K562 (cell line): ENCODE results near the gene AGRN. TPM values are rescaled to one million over a fixed set of nuclear protein-coding genes. Genes with fewer than 3 reads are reported as not detected.

Source experiments
- ATAC-seq: fragments of 200-7000 bp; cut with Tn5 transposase; 3 replicates; pipeline ENCODE4 v1.9.1; 2020; ENCODE audit warnings: moderate library complexity
- BruUV-seq: library from RNA; stranded (reverse); fragments of 400-500 nt; replicated peaks from 2 replicates; lab custom pipeline; 2021; lab: Mats Ljungman, UMichigan
- CTCF ChIA-PET: fragments of 300-600 bp; formaldehyde crosslinking; extraction: SDS; loops from one replicate; lab custom pipeline; 2021; ENCODE audit warnings: low intra/inter-chr PET ratio; lab: Yijun Ruan, JAX
- POLR2A ChIA-PET: fragments of 300-600, 350-650 bp; sonication (Branson Sonifier 250); formaldehyde crosslinking; extraction: SDS; loops from one replicate; lab custom pipeline; 2021; ENCODE audit warnings: antibody characterized with exemption, inconsistent platforms; lab: Yijun Ruan, JAX
- DNase-seq, 4 experiments: peaks; one replicate each; pipeline versions ENCODE4 v3.0.0 to v3.0.0-alpha.2; 2011 to 2018; ENCODE audit warnings: low spot score in 3 of 4, mixed read lengths in 3 of 4; ENCODE audit errors: extremely low read depth in 1 of 4
- FAIRE-seq: peaks from 2 replicates; lab custom pipeline; 2011; peaks lifted over from hg19 to GRCh38; lab: Jason Lieb, UNC
- H2AFZ ChIP-seq: 2 replicates; pipeline ENCODE4 v1.6.0; 2011; ENCODE audit warnings: low read depth, low read length, control low read depth, inconsistent platforms
- H3K27ac ChIP-seq: fragments of 200-600 bp; 3 replicates; pipeline ENCODE4 v1.8.0; 2011; ENCODE audit warnings: low read depth, mild to moderate bottlenecking, control low read depth, inconsistent platforms, low read length, moderate library complexity, mixed read lengths; ENCODE audit errors: extremely low read depth
- H3K27me3 ChIP-seq, 2 experiments: fragments of 300-600 bp in 1 of 2; 2 replicates in 1 of 2; 3 replicates in 1 of 2; pipeline versions ENCODE4 v1.6.0 to v1.8.0; 2011; ENCODE audit warnings: inconsistent platforms in 2 of 2, low read length in 2 of 2, mild to moderate bottlenecking in 1 of 2, mixed read lengths in 1 of 2, moderate library complexity in 1 of 2; ENCODE audit not compliant: control insufficient read depth in 2 of 2, insufficient read depth in 2 of 2
- H3K36me3 ChIP-seq: fragments of 300-600 bp; 3 replicates; pipeline ENCODE4 v1.8.0; 2011; ENCODE audit warnings: mild to moderate bottlenecking, low read length, inconsistent platforms; ENCODE audit not compliant: control insufficient read depth, insufficient read depth
- H3K4me1 ChIP-seq, 2 experiments: fragments of 200-600 bp in 1 of 2; replicated peaks in 1 of 2; 2 replicates in 1 of 2; 3 replicates in 1 of 2; pipeline versions ENCODE4 v1.5.1 to v1.8.0; 2011; ENCODE audit warnings: inconsistent platforms in 2 of 2, low read length in 2 of 2, mild to moderate bottlenecking in 1 of 2, mixed read lengths in 1 of 2, moderate library complexity in 1 of 2; ENCODE audit not compliant: control insufficient read depth in 2 of 2, insufficient read depth in 2 of 2
- H3K4me2 ChIP-seq: 2 replicates; pipeline ENCODE4 v1.6.1; 2011; ENCODE audit warnings: low read length, control low read depth, inconsistent platforms, mixed read lengths; ENCODE audit not compliant: insufficient read depth
- H3K4me3 ChIP-seq: fragments of 200-600 bp; sonication (generic), shearing (Covaris generic); 2 replicates; pipeline ENCODE4 v1.5.1; 2016; ENCODE audit warnings: control low read depth, inconsistent platforms
- H3K79me2 ChIP-seq: fragments of 200-600 bp; 3 replicates; pipeline ENCODE4 v1.8.0; 2011; ENCODE audit warnings: low read length, inconsistent platforms; ENCODE audit not compliant: control insufficient read depth, insufficient read depth
- H3K9ac ChIP-seq, 2 experiments: 2 replicates each; pipeline versions ENCODE4 v1.6.0 to v1.6.1; 2011; ENCODE audit warnings: low read depth in 2 of 2, low read length in 2 of 2, control low read depth in 1 of 2, inconsistent platforms in 1 of 2, mild to moderate bottlenecking in 1 of 2, mixed read lengths in 1 of 2; ENCODE audit not compliant: insufficient read depth in 1 of 2
- H3K9me1 ChIP-seq: one replicate; pipeline ENCODE4 v1.6.0; 2011; ENCODE audit warnings: inconsistent platforms, mild to moderate bottlenecking, low read length, moderate library complexity; ENCODE audit not compliant: control insufficient read depth, insufficient read depth
- H3K9me3 ChIP-seq: replicated peaks from 2 replicates; pipeline ENCODE4 v1.5.1; 2011; ENCODE audit warnings: low read depth, low read length, inconsistent platforms; ENCODE audit not compliant: control insufficient read depth, insufficient read depth
- H4K20me1 ChIP-seq: replicated peaks from 2 replicates; pipeline ENCODE4 v1.6.1; 2011; ENCODE audit warnings: low read length, inconsistent platforms, mixed read lengths; ENCODE audit not compliant: control insufficient read depth, insufficient read depth
- BCOR ChIP-seq: fragments of 450-650 bp; IDR thresholded peaks from 2 replicates; pipeline ENCODE4 v1.6.1; 2016
- CBX1 ChIP-seq: sonication (generic); IDR thresholded peaks from 2 replicates; pipeline ENCODE4 v1.6.1; 2016; ENCODE audit warnings: antibody characterized with exemption, low read depth, mild to moderate bottlenecking
- GATAD2B ChIP-seq: fragments of 450-650 bp; IDR thresholded peaks from 2 replicates; pipeline ENCODE4 v1.6.1; 2017; ENCODE audit warnings: mild to moderate bottlenecking, borderline replicate concordance
- KDM4B ChIP-seq, 2 experiments: fragments of 450-650 bp in 1 of 2; sonication (generic) in 1 of 2; IDR thresholded peaks; 2 replicates each; pipeline ENCODE4 v1.6.1; 2016 to 2017; ENCODE audit warnings: borderline replicate concordance in 2 of 2, antibody characterized with exemption in 1 of 2, low read depth in 1 of 2, mild to moderate bottlenecking in 1 of 2
- LCOR ChIP-seq: sonication (generic); formaldehyde crosslinking; IDR thresholded peaks from 2 replicates; pipeline ENCODE4 v1.8.0; 2022; ENCODE audit warnings: mild to moderate bottlenecking, missing genetic modification reagents
- MAFK ChIP-seq: IDR thresholded peaks from 2 replicates; pipeline ENCODE4 v1.6.1; 2011; ENCODE audit warnings: low read length, improper control_type of control experiment
- MTF1 ChIP-seq: fragments of 250-450 bp; sonication (Bioruptor Pico); IDR thresholded peaks from 2 replicates; pipeline ENCODE4 v1.9.0; 2021; ENCODE audit warnings: moderate library complexity, mild to moderate bottlenecking, inconsistent platforms, borderline replicate concordance
- RB1 ChIP-seq: fragments of 450-650 bp; IDR thresholded peaks from 2 replicates; pipeline ENCODE4 v1.6.1; 2017; ENCODE audit warnings: low read depth, mild to moderate bottlenecking
- SAFB2 ChIP-seq: fragments of 200-400 bp; formaldehyde crosslinking; IDR thresholded peaks from 2 replicates; pipeline ENCODE4 v1.6.1; 2018; ENCODE audit warnings: borderline replicate concordance, low read length, low read depth, moderate library complexity; ENCODE audit not compliant: severe bottlenecking
- SAP30 ChIP-seq: fragments of 200-600 bp; sonication (generic); IDR thresholded peaks from 2 replicates; pipeline ENCODE4 v1.6.1; 2012; ENCODE audit warnings: borderline replicate concordance, low read depth, mild to moderate bottlenecking, moderate library complexity, low read length, control low read depth, inconsistent platforms; ENCODE audit not compliant: insufficient read depth, poor library complexity, severe bottlenecking
- SNRNP70 ChIP-seq: fragments of 200-400 bp; formaldehyde crosslinking; optimal IDR thresholded peaks from 2 replicates; pipeline ENCODE3; 2017; ENCODE audit warnings: low read depth, low read length
- TCF7L2 ChIP-seq: fragments of 150-350 bp; IDR thresholded peaks from 2 replicates; pipeline ENCODE4 v1.6.1; 2016; ENCODE audit warnings: low read depth, mild to moderate bottlenecking, low read length, moderate library complexity
- ZNF184 ChIP-seq: sonication (generic); formaldehyde crosslinking; IDR thresholded peaks from 2 replicates; pipeline ENCODE4 v1.5.0; 2020; ENCODE audit warnings: missing genetic modification reagents
- ZNF507 ChIP-seq: conservative IDR thresholded peaks from 2 replicates; pipeline ENCODE4 v1.6.1; 2017; ENCODE audit warnings: missing genetic modification characterization, missing compliant biosample characterization
- WGBS: fragments of 100-300 bp; shearing (Covaris generic); methylation state at CpG from one replicate; pipeline ENCODE4 v1.1.6; 2016; ENCODE audit warnings: low coverage, mixed read lengths; ENCODE audit not compliant: insufficient coverage; ENCODE audit errors: missing lambda C conversion rate; 5-methylcytosine and 5-hydroxymethylcytosine counted together
- in situ Hi-C: fragments of 300-500 bp; cut with MboI; formaldehyde crosslinking; loops from 4 replicates; pipeline ENCODE4 v1.15.0; 2018; ENCODE audit warnings: inconsistent platforms, mixed read lengths
- intact Hi-C: fragments of 100-400 bp; cut with micrococcal nuclease; formaldehyde crosslinking; loops from 2 replicates; pipeline ENCODE4 v1.14.2; 2022
- polyA plus RNA-seq, 8 experiments: library from polyadenylated mRNA; depleted of rRNA in 4 of 8; stranded (reverse) in 5 of 8; unstranded in 3 of 8; fragments of >200 nt; fragmentation: Nextera tagmentation in 2 of 8; fragmentation: Illumina TruSeq in 1 of 8; extraction: Ambion mirVana in 2 of 8; extraction: Trizol in 1 of 8; gene quantifications; 2 replicates each; pipeline versions ENCODE4 v1.2.1 to v1.2.3, GENCODE V29; 2011 to 2014; ENCODE audit warnings: inconsistent platforms in 1 of 8, missing spikeins in 1 of 8
- total RNA-seq, 7 experiments: library from RNA; depleted of rRNA in 6 of 7; stranded (reverse); fragments of >200 nt in 6 of 7; fragmentation: Illumina TruSeq in 2 of 7; extraction: Trizol in 2 of 7; gene quantifications; 2 replicates each; pipeline versions ENCODE4 v1.2.1 to v1.2.3, GENCODE V29; 2011 to 2021; ENCODE audit warnings: low replicate concordance in 1 of 7
- TF ChIP-seq, protein P1 (sequence below): IDR thresholded peaks from 2 replicates; pipeline ENCODE4 v1.6.1; 2011; ENCODE audit warnings: borderline replicate concordance, low read depth, mild to moderate bottlenecking, moderate library complexity, low read length; ENCODE audit not compliant: insufficient read depth, poor library complexity, severe bottlenecking

The AGRN gene
- total and polyA plus RNA-seq, 9 of the 15 experiments (the other 6 are each of a cell fraction or from before 2014, with no cell fraction given): 0.04 to 111 (median 18.1) TPM

DNA sequence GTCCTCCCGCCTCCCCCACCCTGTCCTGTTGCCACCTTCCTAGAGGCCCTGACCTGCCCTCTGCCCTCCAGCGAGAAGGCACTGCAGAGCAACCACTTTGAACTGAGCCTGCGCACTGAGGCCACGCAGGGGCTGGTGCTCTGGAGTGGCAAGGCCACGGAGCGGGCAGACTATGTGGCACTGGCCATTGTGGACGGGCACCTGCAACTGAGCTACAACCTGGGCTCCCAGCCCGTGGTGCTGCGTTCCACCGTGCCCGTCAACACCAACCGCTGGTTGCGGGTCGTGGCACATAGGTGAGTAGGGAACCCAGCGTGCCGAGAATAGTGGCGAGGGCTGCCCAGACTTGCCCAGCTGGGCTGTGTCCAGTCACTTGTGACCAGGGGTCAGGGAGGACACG is 33.8 kb downstream of the AGRN start (continued):
- no peak for TF ChIP-seq ZNF507 (tag)
- no peak for TF ChIP-seq MTF1
- TF ChIP-seq KDM4B (IDR thresholded peaks at IDR 0.05; ENCODE audit: borderline replicate concordance in 2 of 2, low read depth in 1 of 2): no peak

DNA sequence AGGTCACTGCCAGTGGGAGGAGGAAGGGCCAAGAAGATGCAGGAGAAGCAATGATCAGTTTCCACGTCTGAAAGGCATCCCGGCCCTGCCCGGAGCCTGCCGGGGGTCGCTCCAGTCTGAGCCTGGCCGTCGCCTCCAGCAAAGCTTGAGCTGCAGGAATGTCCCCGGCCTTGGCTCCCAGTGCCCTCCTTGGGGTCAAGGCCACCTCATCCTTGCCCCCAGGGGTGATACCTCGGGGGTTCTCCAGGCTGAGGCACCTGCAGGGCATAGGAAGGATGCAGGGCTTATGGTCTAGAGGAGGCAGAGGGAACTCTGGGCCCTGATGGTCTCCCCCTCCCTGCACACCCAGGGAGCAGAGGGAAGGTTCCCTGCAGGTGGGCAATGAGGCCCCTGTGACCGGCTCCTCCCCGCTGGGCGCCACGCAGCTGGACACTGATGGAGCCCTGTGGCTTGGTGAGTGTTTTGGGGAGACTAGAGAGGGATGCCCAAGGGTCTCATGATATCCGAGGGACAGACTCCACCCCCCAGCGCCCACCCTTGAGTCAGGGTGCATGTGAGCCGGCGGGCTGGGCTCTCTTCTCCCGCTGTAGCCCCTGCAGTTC is 34.3 kb downstream of the AGRN start:
- H2AFZ ChIP-seq: no peak overlapping the region
- no peaks in the 10 kb centered on the region for H4K20me1 ChIP-seq
- H3K4me3 ChIP-seq: no peak overlapping the region
- peaks cover 13 to 52% of the 10 kb centered on the region in 2 experiments for H3K4me1 ChIP-seq
- no peaks in the 10 kb centered on the region for H3K9me3 ChIP-seq
- intact Hi-C loops: no loop called here
- no peak overlapping the region for H3K27ac ChIP-seq
- ATAC-seq (no peak), FAIRE-seq (no peak), DNase-seq (no peak)
- H3K4me2 ChIP-seq: no peak overlapping the region
- POLR2A ChIA-PET: interaction anchor here (1.2 kb wide), 1 partner anchor 13 kb away, joined by 3 read pairs; no protein-coding TSS in a partner anchor
- H3K36me3 ChIP-seq: peaks cover 59% of the 10 kb centered on the region
- in situ Hi-C loops: no loop called here
- CTCF ChIA-PET: no interaction called here
- no peaks in the 10 kb centered on the region for H3K27me3 ChIP-seq
- BruUV-seq: no TSS peak
- no peaks in the 10 kb centered on the region for H3K79me2 ChIP-seq
- no peak overlapping the region; a peak in 1 of 4 replicates for H3K9ac ChIP-seq
- TF ChIP-seq GATAD2B (no peak), BCOR (no peak), ZNF184 (CRISPR knock-in tag) (no peak), LCOR (no peak), SNRNP70 (no peak), SAFB2 (no peak), MAFK (no peak), SAP30 (no peak), CBX1 (no peak), TCF7L2 (no peak), RB1 (no peak)
- TF ChIP-seq, protein P1, sequence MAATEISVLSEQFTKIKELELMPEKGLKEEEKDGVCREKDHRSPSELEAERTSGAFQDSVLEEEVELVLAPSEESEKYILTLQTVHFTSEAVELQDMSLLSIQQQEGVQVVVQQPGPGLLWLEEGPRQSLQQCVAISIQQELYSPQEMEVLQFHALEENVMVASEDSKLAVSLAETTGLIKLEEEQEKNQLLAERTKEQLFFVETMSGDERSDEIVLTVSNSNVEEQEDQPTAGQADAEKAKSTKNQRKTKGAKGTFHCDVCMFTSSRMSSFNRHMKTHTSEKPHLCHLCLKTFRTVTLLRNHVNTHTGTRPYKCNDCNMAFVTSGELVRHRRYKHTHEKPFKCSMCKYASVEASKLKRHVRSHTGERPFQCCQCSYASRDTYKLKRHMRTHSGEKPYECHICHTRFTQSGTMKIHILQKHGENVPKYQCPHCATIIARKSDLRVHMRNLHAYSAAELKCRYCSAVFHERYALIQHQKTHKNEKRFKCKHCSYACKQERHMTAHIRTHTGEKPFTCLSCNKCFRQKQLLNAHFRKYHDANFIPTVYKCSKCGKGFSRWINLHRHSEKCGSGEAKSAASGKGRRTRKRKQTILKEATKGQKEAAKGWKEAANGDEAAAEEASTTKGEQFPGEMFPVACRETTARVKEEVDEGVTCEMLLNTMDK: no peak
- WGBS: 94% methylated on average over 17 of the region's 18 CpGs
- H3K9me1 ChIP-seq: no peaks in the 10 kb centered on the region
